Trophoblast cell (in vitro differentiated cells and primary cell): ENCODE data around the gene EFNB3.

Source experiments
- DNase-seq, 2 donors: peaks; one replicate each; pipeline ENCODE4 v3.0.0-alpha.2; 2016
- H2AFZ ChIP-seq: 2 replicates; pipeline ENCODE4 v1.6.1; 2013; ENCODE audit warnings: low read length, moderate library complexity, mild to moderate bottlenecking; ENCODE audit not compliant: insufficient read depth, poor library complexity
- H2AK5ac ChIP-seq: 2 replicates; pipeline ENCODE4 v1.6.1; 2013; ENCODE audit warnings: mild to moderate bottlenecking, low read length
- H2BK120ac ChIP-seq: 2 replicates; pipeline ENCODE4 v1.6.1; 2013; ENCODE audit warnings: low read length, mild to moderate bottlenecking, moderate library complexity; ENCODE audit not compliant: insufficient read depth, poor library complexity
- H2BK12ac ChIP-seq: 2 replicates; pipeline ENCODE4 v1.6.1; 2013; ENCODE audit warnings: mild to moderate bottlenecking, low read length, moderate library complexity
- H2BK5ac ChIP-seq: 2 replicates; pipeline ENCODE4 v1.6.1; 2013; ENCODE audit warnings: low read length, low read depth, moderate library complexity, mild to moderate bottlenecking; ENCODE audit not compliant: poor library complexity
- H3K14ac ChIP-seq: 2 replicates; pipeline ENCODE4 v1.6.1; 2013; ENCODE audit warnings: mild to moderate bottlenecking, low read length
- H3K18ac ChIP-seq: 2 replicates; pipeline ENCODE4 v1.6.1; 2013; ENCODE audit warnings: mild to moderate bottlenecking, low read length
- H3K23ac ChIP-seq: 2 replicates; pipeline ENCODE4 v1.6.1; 2013; ENCODE audit warnings: low read length
- H3K27ac ChIP-seq: 2 replicates; pipeline ENCODE4 v1.5.1; 2013; ENCODE audit warnings: low read depth, mild to moderate bottlenecking, inconsistent platforms, low read length, moderate library complexity
- H3K27me3 ChIP-seq: 2 replicates; pipeline ENCODE4 v1.6.1; 2013; ENCODE audit warnings: inconsistent platforms, mild to moderate bottlenecking, low read length, moderate library complexity; ENCODE audit not compliant: insufficient read depth
- H3K36me3 ChIP-seq, 2 experiments: 1 replicate in 1 of 2; 2 replicates in 1 of 2; pipeline ENCODE4 v1.6.1; 2013; ENCODE audit warnings: low read length in 2 of 2, mild to moderate bottlenecking in 2 of 2, moderate library complexity in 1 of 2; ENCODE audit not compliant: insufficient read depth in 2 of 2, control insufficient read depth in 1 of 2
- H3K4ac ChIP-seq: 2 replicates; pipeline ENCODE4 v1.6.1; 2013; ENCODE audit warnings: low read depth, mild to moderate bottlenecking, low read length, moderate library complexity
- H3K4me1 ChIP-seq, 2 experiments: 1 replicate in 1 of 2; 2 replicates in 1 of 2; pipeline ENCODE4 v1.6.1; 2013; ENCODE audit warnings: low read length in 2 of 2, mild to moderate bottlenecking in 2 of 2, moderate library complexity in 1 of 2; ENCODE audit not compliant: insufficient read depth in 2 of 2, control insufficient read depth in 1 of 2
- H3K4me2 ChIP-seq: 2 replicates; pipeline ENCODE4 v1.6.1; 2013; ENCODE audit warnings: inconsistent platforms, mild to moderate bottlenecking, low read length, moderate library complexity
- H3K4me3 ChIP-seq: 2 replicates; pipeline ENCODE4 v1.5.1; 2013; ENCODE audit warnings: mild to moderate bottlenecking, low read depth, low read length, inconsistent platforms
- H3K79me1 ChIP-seq: one replicate; pipeline ENCODE4 v1.6.1; 2013; ENCODE audit warnings: low read length
- H3K79me2 ChIP-seq: 2 replicates; pipeline ENCODE4 v1.6.1; 2013; ENCODE audit warnings: low read length, mild to moderate bottlenecking; ENCODE audit not compliant: control insufficient read depth, insufficient read depth, poor library complexity
- H3K9ac ChIP-seq: 2 replicates; pipeline ENCODE4 v1.6.1; 2013; ENCODE audit warnings: mild to moderate bottlenecking, low read length
- H3K9me3 ChIP-seq: 2 replicates; pipeline ENCODE4 v1.6.1; 2013; ENCODE audit warnings: low read depth, mild to moderate bottlenecking, control low read depth, inconsistent platforms, low read length; ENCODE audit not compliant: insufficient read depth
- H4K12ac ChIP-seq: 2 replicates; pipeline ENCODE4 v1.6.1; 2013; ENCODE audit warnings: low read depth, mild to moderate bottlenecking, low read length, moderate library complexity
- H4K8ac ChIP-seq: 2 replicates; pipeline ENCODE4 v1.6.1; 2013; ENCODE audit warnings: low read depth, mild to moderate bottlenecking, low read length, moderate library complexity
- H4K91ac ChIP-seq: one replicate; pipeline ENCODE4 v1.6.1; 2013; ENCODE audit warnings: low read depth, mild to moderate bottlenecking, low read length, moderate library complexity
- WGBS: extraction: QIAGEN DNeasy Blood & Tissue Kit; methylation state at CpG from one replicate; pipeline ENCODE4 v1.1.7; 2013; ENCODE audit warnings: missing lambda C conversion rate; ENCODE audit not compliant: insufficient read length, insufficient coverage; ENCODE audit errors: extremely low coverage; 5-methylcytosine and 5-hydroxymethylcytosine counted together

Gene EFNB3

DNA sequence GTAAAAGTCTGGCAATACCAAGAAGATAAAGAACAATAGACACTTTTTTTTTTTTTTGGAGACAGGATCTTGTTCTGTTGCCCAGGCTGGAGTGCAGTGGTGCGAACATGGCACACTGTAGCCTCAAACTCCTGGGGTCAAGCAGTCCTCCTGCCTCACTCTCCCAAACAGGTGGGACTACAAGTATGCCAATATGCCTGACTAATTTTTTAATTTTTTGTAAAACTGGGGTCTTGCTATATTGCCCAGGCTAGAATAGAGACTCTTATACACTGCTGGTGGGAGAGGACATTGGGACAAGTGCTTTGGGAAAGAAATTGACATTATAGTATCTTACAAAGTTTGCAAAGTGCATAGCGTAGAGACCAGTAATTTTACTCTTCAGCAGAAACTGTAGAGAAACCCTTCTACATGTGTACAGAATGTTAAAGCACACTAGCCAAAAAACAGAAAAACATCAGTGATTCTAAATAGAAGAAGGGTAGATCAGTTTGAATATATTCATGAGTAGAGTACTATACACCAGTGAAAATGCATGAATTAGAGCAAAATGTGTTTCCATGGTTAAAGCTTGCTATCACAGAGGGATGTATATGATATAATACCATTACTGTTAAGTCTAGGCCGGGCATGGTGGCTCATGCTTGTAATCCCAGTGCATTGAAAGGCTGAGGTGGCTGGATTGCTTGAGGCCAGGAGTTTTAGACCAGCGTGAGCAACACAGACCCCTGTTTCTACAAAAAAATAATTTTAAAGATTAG, 7.0 kb upstream of the EFNB3 start:
- no CpG with 5 or more reads among the region's 4 CpGs for WGBS
- Histone ChIP-seq H2BK120ac (no peak overlapping the region), H3K4me2 (no peak overlapping the region), H3K27ac (no peak overlapping the region), H3K9ac (no peak overlapping the region), H2AFZ (no peak overlapping the region), H4K12ac (no peak overlapping the region), H3K18ac (no peak overlapping the region), H3K4me1 (peaks cover under 1 to 2% of the 10 kb centered on the region in 2 experiments), H2BK12ac (no peak overlapping the region), H4K8ac (no peak overlapping the region), H2BK5ac (no peak overlapping the region), H3K9me3 (no peaks in the 10 kb centered on the region), H3K79me2 (no peaks in the 10 kb centered on the region), H3K79me1 (no peaks in the 10 kb centered on the region), H3K36me3 (peaks cover 21 to 26% of the 10 kb centered on the region in 2 experiments), H3K23ac (no peak overlapping the region), H3K27me3 (no peaks in the 10 kb centered on the region), H3K4me3 (no peak overlapping the region), H2AK5ac (no peak overlapping the region), H3K14ac (no peak overlapping the region), H3K4ac (no peak overlapping the region), H4K91ac (no peak overlapping the region)
- DNase-seq: no peak

GRCh38 chr17:7700510-7700909, 4.5 kb upstream of the EFNB3 start:
- Histone ChIP-seq H2AK5ac (no peak overlapping the region), H3K14ac (no peak overlapping the region), H3K18ac (no peak overlapping the region), H3K9ac (no peak overlapping the region), H2BK120ac (no peak overlapping the region), H3K27me3 (peaks cover 2% of the 10 kb centered on the region), H3K79me1 (no peaks in the 10 kb centered on the region), H2BK12ac (no peak overlapping the region), H3K36me3 (peaks cover 22% of the 10 kb centered on the region in 2 experiments), H3K79me2 (no peaks in the 10 kb centered on the region), H4K8ac (no peak overlapping the region), H3K4ac (no peak overlapping the region), H2AFZ (no peak overlapping the region), H3K9me3 (no peaks in the 10 kb centered on the region), H4K91ac (no peak overlapping the region), H3K23ac (no peak overlapping the region), H3K4me2 (no peak overlapping the region), H4K12ac (no peak overlapping the region), H2BK5ac (no peak overlapping the region), H3K4me3 (no peak overlapping the region), H3K4me1 (peaks cover 21% of the 10 kb centered on the region in 2 experiments), H3K27ac (no peak overlapping the region)
- WGBS: no CpG with 5 or more reads among the region's 7 CpGs
- DNase-seq: no peak

GRCh38 chr17:7701681-7702080, 3.3 kb upstream of the EFNB3 start:
- Histone ChIP-seq H4K8ac (no peak overlapping the region), H3K9ac (no peak overlapping the region), H3K4me2 (no peak overlapping the region), H3K36me3 (peaks cover 17 to 20% of the 10 kb centered on the region in 2 experiments), H3K18ac (no peak overlapping the region), H2BK12ac (no peak overlapping the region), H3K27me3 (peaks cover 4% of the 10 kb centered on the region), H3K4me1 (peaks cover 28 to 29% of the 10 kb centered on the region in 2 experiments), H3K9me3 (no peaks in the 10 kb centered on the region), H2BK5ac (no peak overlapping the region), H4K12ac (no peak overlapping the region), H2BK120ac (no peak overlapping the region), H3K14ac (no peak overlapping the region), H2AK5ac (no peak overlapping the region), H3K79me2 (no peaks in the 10 kb centered on the region), H4K91ac (no peak overlapping the region), H3K79me1 (no peaks in the 10 kb centered on the region), H3K27ac (no peak overlapping the region), H3K4ac (no peak overlapping the region), H3K4me3 (no peak overlapping the region), H2AFZ (no peak overlapping the region), H3K23ac (no peak overlapping the region)
- DNase-seq: no peak
- WGBS: no CpG with 5 or more reads among the region's 14 CpGs

- no peak overlapping the region for H3K9ac ChIP-seq
- no peaks in the 10 kb centered on the region for H3K79me2 ChIP-seq
- no peak overlapping the region for H3K23ac ChIP-seq
- H3K4me1 ChIP-seq: peaks cover 28 to 29% of the 10 kb centered on the region in 2 experiments
- H3K14ac ChIP-seq: no peak overlapping the region
- H3K36me3 ChIP-seq: peaks cover 16 to 19% of the 10 kb centered on the region in 2 experiments
- no peaks in the 10 kb centered on the region for H3K9me3 ChIP-seq
- H3K27ac ChIP-seq: no peak overlapping the region
- no peak for DNase-seq
- no peak overlapping the region for H4K12ac ChIP-seq
- peak overlapping the region; percentile 8 for H2BK12ac ChIP-seq
- H4K8ac ChIP-seq: no peak overlapping the region
- H3K79me1 ChIP-seq: no peaks in the 10 kb centered on the region
- peaks cover 4% of the 10 kb centered on the region for H3K27me3 ChIP-seq
- H3K4me2 ChIP-seq: no peak overlapping the region
- H2AFZ ChIP-seq: no peak overlapping the region
- no peak overlapping the region for H2BK120ac ChIP-seq
- no peak overlapping the region for H2AK5ac ChIP-seq
- no peak overlapping the region for H3K4me3 ChIP-seq
- H3K18ac ChIP-seq: no peak overlapping the region
- H3K4ac ChIP-seq: no peak overlapping the region
- WGBS: no CpG with 5 or more reads among the region's 13 CpGs
- H4K91ac ChIP-seq: no peak overlapping the region
- no peak overlapping the region for H2BK5ac ChIP-seq
Measured at GRCh38 chr17:7702776-7703175, 2.2 kb upstream of the EFNB3 start.
